Esophagus squamous epithelium (tissue), 5 donors: ENCODE data around the gene LPAR1. TPM values are rescaled to one million over a fixed set of nuclear protein-coding genes. Genes with fewer than 3 reads are reported as not detected.

Experiments
- DNase-seq: peaks from one replicate; lab custom pipeline; 2025; lab: John Stamatoyannopoulos, UW
- H3K27ac ChIP-seq, 4 donors: fragments of 200-600 bp; sonication (generic); one replicate each; pipeline ENCODE4 v1.5.1; 2016 to 2019; ENCODE audit warnings: mild to moderate bottlenecking in 1 of 4
- H3K27me3 ChIP-seq, 4 donors: fragments of 200-600 bp; sonication (generic); 1 replicate in 3 of 4; 2 replicates in 1 of 4; pipeline versions ENCODE4 v1.5.1 to v1.6.0; 2017 to 2021; ENCODE audit warnings: antibody characterized with exemption in 1 of 4
- H3K36me3 ChIP-seq, 3 donors: fragments of 200-600 bp; sonication (generic); one replicate each; pipeline ENCODE4 v1.5.1; 2016 to 2019
- H3K4me1 ChIP-seq, 3 donors: fragments of 200-600 bp; sonication (generic); one replicate each; pipeline ENCODE4 v1.5.1; 2017 to 2019
- H3K4me3 ChIP-seq, 4 donors: fragments of 200-600 bp; sonication (generic); 1 replicate in 3 of 4; 2 replicates in 1 of 4; pipeline ENCODE4 v1.5.1; 2016 to 2019; ENCODE audit warnings: mild to moderate bottlenecking in 2 of 4, moderate library complexity in 1 of 4
- H3K9me3 ChIP-seq, 3 donors: fragments of 200-600 bp; sonication (generic); one replicate each; pipeline ENCODE4 v1.5.1; 2016 to 2019
- CTCF ChIP-seq, 6 experiments: fragments of 450-650 bp in 4 of 6; fragments of 200-600 bp in 2 of 6; sonication (generic) in 2 of 6; IDR thresholded peaks; one replicate each; pipeline ENCODE4 v1.5.1; 2016 to 2019; ENCODE audit warnings: antibody characterized with exemption in 6 of 6, mild to moderate bottlenecking in 4 of 6, moderate library complexity in 4 of 6
- POLR2A ChIP-seq, 4 donors: fragments of 450-650 bp; IDR thresholded peaks; one replicate each; pipeline ENCODE4 v1.6.1; 2017; ENCODE audit warnings: antibody characterized with exemption in 4 of 4, mild to moderate bottlenecking in 4 of 4, moderate library complexity in 3 of 4
- WGBS, 2 donors: methylation state at CpG; one replicate each; pipeline ENCODE4 v1.1.5; 2018; 5-methylcytosine and 5-hydroxymethylcytosine counted together
- intact Hi-C: fragments of 100-400 bp; cut with DNase I; formaldehyde crosslinking; loops from one replicate; pipeline ENCODE4 v1.15.0; 2022
- total RNA-seq, 4 donors: library from RNA; depleted of rRNA; stranded (reverse); fragments of >200 nt; gene quantifications; one replicate each; pipeline ENCODE4 v1.1.0, GENCODE V29; 2016
- donor health status: DM: yes; HTN: yes; CAD: no.

The LPAR1 gene
- total RNA-seq, 4 donors from 2014 or later = 6.3 to 59.5 (median 14.1) TPM

GRCh38 chr9:110960288-110960687, 78.0 kb downstream of the LPAR1 start:
- TF ChIP-seq POLR2A (IDR thresholded peaks at IDR 0.05) = no peak
- TF ChIP-seq CTCF (IDR thresholded peaks at IDR 0.05) = no peak
- Histone ChIP-seq H3K27ac (no peak overlapping the region), H3K4me1 (no peaks in the 10 kb centered on the region), H3K27me3 (no peaks in the 10 kb centered on the region), H3K4me3 (no peak overlapping the region), H3K9me3 (peaks cover 0 to 10% (median 4%) of the 10 kb centered on the region in 3 donors), H3K36me3 (peaks cover 0 to 5% (median 0%) of the 10 kb centered on the region in 3 donors)
- intact Hi-C loops = no loop called here
- no peak for DNase-seq
- WGBS, 2 donors = 73 to 77% methylated on average over 2 of the region's 2 CpGs

GRCh38 chr9:110958847-110959246, 79.4 kb downstream of the LPAR1 start:
- Histone ChIP-seq H3K36me3 (peaks cover 0 to 5% (median 0%) of the 10 kb centered on the region in 3 donors), H3K27ac (no peak overlapping the region), H3K4me1 (no peaks in the 10 kb centered on the region), H3K9me3 (peaks cover 0 to 10% (median 4%) of the 10 kb centered on the region in 3 donors), H3K4me3 (no peak overlapping the region), H3K27me3 (no peaks in the 10 kb centered on the region)
- intact Hi-C loops = no loop called here
- no peak for DNase-seq
- TF ChIP-seq CTCF (IDR thresholded peaks at IDR 0.05) (no peak), POLR2A (IDR thresholded peaks at IDR 0.05) (no peak)
- WGBS, 2 donors = 30 to 72% methylated on average over 1 of the region's 1 CpG

- Histone ChIP-seq H3K27me3 (no peaks in the 10 kb centered on the region), H3K4me3 (no peak overlapping the region), H3K9me3 (peaks cover 0 to 10% (median 4%) of the 10 kb centered on the region in 3 donors), H3K27ac (no peak overlapping the region), H3K4me1 (peaks cover 0 to 17% (median 0%) of the 10 kb centered on the region in 3 donors), H3K36me3 (no peaks in the 10 kb centered on the region)
- no peak for TF ChIP-seq POLR2A (IDR thresholded peaks at IDR 0.05)
- no peak for TF ChIP-seq CTCF (IDR thresholded peaks at IDR 0.05)
- no peak for DNase-seq
- WGBS, 2 donors = 13 to 38% methylated on average over 1 of the region's 1 CpG
- intact Hi-C loops = no loop called here
Observed at GRCh38 chr9:110954822-110955291, 83.4 kb downstream of the LPAR1 start.

GRCh38 chr9:110952540-110952859, 85.8 kb downstream of the LPAR1 start:
- TF ChIP-seq CTCF (IDR thresholded peaks at IDR 0.05) = no peak
- TF ChIP-seq POLR2A (IDR thresholded peaks at IDR 0.05) = no peak
- intact Hi-C loops = no loop called here
- 75% methylated on average over 2 of the region's 4 CpGs; no CpG with 5 or more reads in 1 of the 2 donors for WGBS, 2 donors
- H3K36me3 ChIP-seq = no peaks in the 10 kb centered on the region
- peaks cover 0 to 1% (median 0%) of the 10 kb centered on the region in 3 donors for H3K9me3 ChIP-seq
- H3K27me3 ChIP-seq = no peaks in the 10 kb centered on the region
- H3K4me3 ChIP-seq = no peak overlapping the region
- DNase-seq = no peak
- H3K27ac ChIP-seq = no peak overlapping the region
- peaks cover 0 to 18% (median 0%) of the 10 kb centered on the region in 3 donors for H3K4me1 ChIP-seq

GRCh38 chr9:110951805-110952539, 86.3 kb downstream of the LPAR1 start:
- Histone ChIP-seq H3K4me3 (no peak overlapping the region), H3K27ac (no peak overlapping the region), H3K4me1 (peaks cover 0 to 18% (median 0%) of the 10 kb centered on the region in 3 donors), H3K27me3 (no peaks in the 10 kb centered on the region), H3K36me3 (no peaks in the 10 kb centered on the region), H3K9me3 (no peaks in the 10 kb centered on the region)
- intact Hi-C loops = no loop called here
- TF ChIP-seq POLR2A (IDR thresholded peaks at IDR 0.05) (no peak), CTCF (IDR thresholded peaks at IDR 0.05) (no peak)
- WGBS, 2 donors = 42 to 53% methylated on average over 4 of the region's 4 CpGs
- DNase-seq = no peak
